GM19468 (cell line): ENCODE results near the gene MOCS2.
"Not testable (repeated sequence)": the region's sequence is repeated elsewhere in the genome, so short reads cannot be mapped to it uniquely, and the experiment has no call there.

Experiments
- ATAC-seq: cut with Tn5 transposase; IDR thresholded peaks from one replicate; pipeline ENCODE4 v1.9.1; 2021; ENCODE audit warnings: mild to moderate bottlenecking, moderate library complexity, moderate number of reproducible peaks; ENCODE audit not compliant: unreplicated experiment; ENCODE audit errors: extremely low read depth

The MOCS2 gene, protein sequence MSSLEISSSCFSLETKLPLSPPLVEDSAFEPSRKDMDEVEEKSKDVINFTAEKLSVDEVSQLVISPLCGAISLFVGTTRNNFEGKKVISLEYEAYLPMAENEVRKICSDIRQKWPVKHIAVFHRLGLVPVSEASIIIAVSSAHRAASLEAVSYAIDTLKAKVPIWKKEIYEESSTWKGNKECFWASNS

DNA sequence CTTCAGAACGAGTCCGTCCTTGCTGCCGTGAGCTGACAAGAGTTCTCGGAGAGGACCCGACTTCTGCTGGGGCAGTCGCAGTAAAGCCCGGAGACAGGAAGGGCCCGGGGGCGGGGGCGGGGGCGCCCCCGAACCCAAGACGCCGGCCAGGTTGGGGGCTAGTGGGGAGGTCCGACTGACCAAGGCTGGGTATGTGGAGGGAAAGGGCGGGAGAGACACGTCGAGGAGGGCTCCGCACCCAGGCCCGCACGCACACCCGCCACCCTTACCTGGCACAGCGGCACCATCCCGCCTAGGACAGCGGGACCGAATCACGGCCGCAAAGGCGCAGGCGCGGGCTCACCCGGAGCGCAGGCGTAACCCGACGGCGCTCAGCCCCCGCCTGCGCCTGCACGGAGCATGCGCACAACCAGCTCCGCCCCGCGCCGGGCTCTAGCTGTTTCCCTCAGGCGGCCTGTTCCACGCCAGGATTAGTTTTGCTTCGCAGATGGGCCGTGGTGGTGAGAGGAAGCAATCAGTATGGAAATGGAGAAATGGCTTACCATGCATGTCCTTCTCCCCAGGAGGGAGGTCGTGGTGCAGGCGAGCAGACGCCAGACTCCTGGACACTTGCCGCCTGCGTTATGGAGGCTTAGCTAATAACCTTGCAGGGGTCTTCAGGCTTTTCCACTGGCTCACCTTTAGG lies at the start of gene MOCS2:
MOCS2 (minus strand) TSS at position 315 of the 685 bp plus-strand sequence. CDS start 2,583 bp downstream, outside the sequence.
- peak; percentile 93 for ATAC-seq

DNA sequence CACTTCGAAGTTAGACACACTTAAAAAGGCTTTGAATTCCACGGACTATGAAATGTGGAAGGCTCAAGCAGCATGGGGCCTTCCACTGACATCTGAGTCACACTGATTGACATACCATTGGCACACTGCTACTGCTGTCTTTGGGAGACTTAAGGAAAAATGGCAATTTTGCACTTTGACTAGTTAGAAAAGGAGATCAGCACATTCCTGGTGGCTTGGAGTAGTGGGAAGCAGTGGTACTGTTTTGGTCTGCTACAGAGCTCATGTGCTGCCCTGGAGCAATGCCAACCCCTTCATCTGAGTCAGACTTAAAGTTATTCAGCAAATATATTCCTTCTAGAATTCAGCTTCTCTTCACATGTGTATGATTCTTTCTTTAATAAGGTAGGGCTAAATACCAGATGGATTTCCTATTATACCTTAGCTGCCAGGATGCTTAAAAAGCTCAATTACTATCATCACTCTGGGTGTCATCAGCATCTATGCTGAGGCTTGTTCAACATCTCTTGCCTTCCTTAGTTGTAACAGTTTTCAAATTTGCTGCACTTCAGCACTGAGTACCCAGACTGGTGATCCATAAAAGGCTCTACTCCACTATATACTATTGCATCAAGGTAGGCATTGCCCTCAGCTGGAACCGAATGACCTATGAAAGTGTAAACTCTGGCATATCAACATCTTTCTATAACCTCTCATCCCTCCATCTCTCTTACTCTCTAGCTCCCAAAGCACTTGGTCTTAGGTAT lies 42.3 kb upstream of the MOCS2 start:
- no peak for ATAC-seq

DNA sequence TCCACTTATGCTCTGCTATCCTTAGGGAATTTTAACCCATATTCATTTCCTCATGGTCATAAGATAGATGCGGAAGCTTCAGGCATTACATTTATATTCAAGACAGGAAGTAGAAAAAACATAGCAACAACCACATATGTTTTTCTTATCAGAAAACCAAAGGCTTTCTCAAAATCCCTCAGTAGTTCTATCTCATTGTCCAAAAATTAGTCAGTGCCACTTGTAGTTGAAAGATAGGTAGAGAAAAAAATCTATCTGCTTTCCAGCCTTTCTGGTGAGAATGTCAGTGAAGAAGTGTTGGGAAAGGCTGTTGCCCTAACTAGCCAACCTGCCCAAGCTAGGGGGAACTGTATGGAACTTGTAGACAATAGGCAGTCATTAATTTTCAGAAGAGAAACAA lies 23.5 kb upstream of the MOCS2 start:
- no peak for ATAC-seq

DNA sequence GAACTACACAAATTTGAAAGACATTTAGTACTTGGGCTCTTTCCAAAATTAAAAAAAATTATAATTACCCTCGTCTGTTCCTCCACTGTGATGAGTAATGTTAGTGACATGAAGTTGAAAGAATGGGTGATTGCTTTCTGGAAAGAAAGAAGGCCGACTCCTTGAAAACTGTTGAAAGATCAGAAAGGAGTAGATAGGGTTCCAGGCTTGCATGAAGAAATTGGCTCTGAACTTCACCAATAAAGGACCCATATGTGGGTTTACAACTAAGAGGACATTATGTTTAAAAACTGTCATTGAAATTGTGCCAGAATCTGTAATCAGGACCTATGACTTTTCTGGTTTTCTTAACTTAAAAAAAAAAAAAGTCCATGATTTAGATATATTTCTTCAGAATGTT lies 20.7 kb upstream of the MOCS2 start:
- ATAC-seq = no peak

DNA sequence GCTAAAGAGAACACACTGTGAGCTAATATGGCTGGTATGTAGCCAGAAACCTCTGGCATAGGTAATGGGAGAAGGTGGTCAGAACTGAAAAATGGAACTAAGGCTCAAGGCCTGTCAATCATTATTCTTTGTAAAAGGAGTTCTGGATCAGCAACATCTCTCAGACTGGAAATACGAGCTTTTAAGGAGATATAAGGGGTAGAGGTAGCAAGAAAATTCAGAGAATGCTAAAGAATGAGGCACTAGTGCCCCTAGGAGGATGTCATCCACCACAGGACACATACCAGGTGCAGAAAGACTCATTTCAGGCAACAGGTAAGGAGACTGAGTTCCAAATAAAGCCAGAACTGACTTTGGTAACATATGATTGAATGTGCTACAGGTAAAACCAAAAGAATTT lies 18.9 kb upstream of the MOCS2 start:
- no peak for ATAC-seq

DNA sequence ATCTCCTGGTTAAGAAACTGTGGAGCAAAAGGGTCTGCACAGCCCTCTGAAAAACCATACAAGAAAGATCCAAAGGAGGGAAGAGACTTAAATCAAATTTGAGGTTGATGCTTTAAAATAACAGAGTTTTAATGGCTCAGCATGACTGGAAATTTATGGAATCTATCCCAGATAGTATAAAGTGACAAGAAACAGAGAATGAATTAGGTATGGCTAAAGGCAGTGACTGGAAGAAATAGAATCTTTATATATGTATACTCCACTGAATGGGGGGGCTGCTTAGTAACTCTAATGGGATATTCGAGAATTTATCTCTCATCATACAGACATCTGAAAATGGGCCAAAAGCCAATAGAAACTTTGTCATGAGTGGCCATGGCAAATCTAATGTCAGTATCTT lies 17.6 kb upstream of the MOCS2 start:
- no peak for ATAC-seq

DNA sequence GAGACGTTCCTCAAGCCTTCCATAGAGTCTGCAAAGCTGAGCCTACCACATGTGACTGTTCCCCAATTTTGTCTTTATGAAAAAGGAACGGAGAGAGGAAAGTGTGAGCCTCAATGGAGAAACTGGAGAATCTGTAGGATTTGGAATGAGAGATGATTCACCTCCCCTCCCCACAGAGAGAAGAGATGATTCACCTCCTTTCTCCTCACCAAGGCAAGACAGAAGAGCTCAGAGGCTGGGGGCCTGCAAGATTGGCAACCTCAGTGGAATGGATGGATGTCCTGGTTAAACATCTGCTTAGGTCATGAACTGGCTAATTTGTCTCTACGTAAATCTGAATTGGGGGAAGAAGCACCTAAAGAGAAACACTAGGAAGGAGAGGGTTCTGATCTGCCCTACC lies 17.0 kb upstream of the MOCS2 start:
- ATAC-seq = no peak

DNA sequence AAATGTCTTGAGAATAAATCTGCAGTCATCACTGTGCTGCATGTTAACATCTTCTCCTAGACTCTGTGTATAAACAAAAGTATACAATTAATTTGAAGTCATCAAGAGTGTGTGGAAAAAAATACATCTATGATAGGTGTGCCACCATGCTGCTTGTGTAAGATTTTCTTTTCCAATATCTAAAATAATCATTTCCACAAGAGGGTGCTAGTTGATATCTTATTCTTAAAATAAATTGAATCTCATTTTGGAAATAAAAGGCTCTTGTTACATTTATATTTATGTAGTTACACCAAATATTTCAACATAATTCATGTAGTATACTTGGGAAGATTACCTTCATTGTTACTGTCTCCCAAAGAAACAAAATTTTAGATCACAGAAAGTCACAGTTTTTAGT lies 14.1 kb upstream of the MOCS2 start:
- ATAC-seq = no peak

DNA sequence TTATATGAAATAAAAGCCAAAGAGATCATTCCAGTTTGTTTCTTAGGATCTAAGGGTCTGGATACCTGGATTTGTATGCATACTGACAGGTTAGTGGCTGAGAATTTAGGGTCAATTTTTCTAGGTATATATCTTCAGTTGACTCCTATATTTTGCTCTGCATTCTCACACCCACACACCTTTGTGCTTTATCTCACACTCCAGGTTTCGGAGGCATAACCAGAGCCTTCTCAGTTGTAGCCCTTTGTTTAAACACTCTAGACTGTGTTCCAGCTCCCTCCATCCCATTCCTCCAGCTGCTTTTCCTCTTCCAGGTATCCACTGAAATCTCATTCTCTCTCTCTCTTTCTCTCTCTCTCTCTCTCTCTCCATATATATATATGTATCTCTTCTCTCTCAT lies 10.6 kb upstream of the MOCS2 start:
- no peak for ATAC-seq

DNA sequence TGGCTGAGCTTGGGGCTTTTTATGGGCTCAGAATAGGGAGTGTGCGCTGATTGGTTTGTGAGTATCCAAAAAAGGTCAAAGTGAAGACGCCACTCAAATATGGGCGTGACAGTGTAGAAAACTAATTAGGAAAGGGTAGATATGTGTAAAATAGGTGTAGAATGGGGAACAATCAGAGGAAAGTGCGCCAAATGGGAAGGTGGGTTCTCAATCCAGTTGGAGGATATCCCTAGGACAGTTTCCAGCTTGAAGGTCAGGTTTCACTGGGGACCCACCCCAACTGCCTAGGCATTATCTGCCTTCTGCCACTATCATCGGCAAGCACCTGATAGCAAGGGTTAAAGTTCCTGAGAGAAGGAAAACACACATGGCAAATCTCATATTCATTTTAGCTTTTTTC lies 9.3 kb upstream of the MOCS2 start:
- no peak for ATAC-seq

DNA sequence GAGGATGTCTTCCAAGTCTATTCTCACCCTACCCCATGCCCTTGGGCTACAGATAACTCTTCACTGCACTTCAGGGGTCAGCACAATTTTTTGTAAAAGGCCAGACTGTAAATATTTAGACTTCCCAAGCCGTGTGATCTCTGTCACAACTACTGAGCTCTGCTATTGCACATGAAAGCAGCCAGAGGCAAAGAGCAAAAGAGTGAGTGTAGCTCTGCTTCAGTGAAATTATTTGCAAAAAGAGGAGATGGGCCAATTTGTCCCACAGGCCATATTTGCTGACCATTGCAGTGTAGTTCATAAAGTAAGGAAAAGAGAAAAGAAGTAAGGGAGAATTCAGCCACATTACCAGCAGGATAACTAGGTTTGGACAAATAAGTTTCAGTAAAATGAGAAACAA lies 7.0 kb upstream of the MOCS2 start:
- no peak for ATAC-seq

DNA sequence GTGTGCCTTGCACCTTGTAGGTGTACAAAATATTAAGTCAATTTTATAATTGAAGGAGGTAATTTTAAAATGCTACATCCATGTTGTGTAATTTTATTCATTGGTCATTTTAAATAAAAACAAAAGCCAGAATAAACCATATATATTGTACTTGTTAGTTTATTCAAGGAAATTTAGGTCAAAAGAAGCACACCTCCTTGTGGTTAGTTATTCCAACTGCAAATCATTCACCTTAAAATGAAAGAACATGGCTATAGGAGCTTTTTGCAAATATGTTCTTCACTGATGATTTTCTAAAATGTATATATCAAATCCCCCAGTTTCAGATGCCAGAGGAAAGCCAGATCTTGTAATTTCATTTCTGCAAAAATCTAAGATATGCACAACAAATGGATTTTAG lies 5.4 kb upstream of the MOCS2 start:
- ATAC-seq = no peak

DNA sequence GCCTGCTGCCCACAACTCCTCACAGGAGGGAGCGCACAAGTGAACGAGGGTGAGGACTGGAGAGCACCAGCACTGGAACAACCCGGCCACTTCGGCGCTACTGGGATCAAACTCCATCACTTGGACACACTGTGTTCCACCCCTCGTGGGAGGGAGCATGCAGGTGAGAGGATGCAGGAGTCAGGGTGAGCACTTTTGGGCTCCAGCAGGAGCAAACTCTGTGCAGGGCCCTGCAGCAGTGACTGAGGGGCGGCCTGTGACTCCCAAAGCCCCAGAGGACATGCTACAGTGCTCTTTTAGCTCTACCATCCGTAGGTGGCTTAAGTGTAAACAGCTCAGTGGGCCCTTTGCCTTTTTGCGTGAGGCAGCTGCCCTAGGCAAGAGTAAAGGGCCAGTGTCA lies 4.4 kb upstream of the MOCS2 start:
- ATAC-seq = no peak

DNA sequence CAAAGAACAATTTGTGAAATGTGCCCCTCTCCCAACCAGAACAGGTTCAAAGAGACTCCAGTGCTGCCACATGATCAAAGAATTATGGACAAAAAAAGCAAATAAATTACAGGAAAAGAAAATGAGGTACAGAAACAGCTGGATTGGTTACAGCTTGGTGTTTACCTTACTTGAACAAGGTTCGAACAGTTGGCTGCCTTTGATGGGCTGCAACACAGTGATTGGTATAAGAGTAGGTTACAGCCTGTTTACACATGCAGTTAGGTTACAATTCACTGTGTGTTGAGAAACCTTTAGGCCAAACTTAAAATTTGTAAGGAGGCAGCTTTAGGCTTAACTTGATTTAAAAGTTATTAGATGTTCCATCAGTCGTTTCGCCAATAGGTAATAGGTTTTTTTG lies 3.4 kb upstream of the MOCS2 start:
- ATAC-seq = no peak

DNA sequence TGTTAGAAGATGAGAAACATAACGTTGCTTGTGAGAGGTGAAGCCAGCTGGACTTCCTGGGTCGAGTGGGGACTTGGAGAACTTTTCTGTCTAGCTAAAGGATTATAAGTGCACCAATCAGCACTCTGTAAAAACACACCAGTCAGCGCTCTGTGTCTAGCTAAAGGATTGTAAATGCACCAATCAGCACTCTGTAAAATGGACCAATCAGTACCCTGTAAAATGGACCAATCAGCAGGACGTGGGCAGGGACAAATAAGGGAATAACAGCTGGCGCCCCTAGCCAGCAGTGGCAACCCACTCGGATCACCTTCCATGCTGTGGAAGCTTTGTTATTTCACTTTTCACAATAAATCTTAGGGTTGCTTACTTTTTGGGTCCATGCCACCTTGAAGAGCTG lies 2.8 kb upstream of the MOCS2 start:
- not testable (repeated sequence) for ATAC-seq

DNA sequence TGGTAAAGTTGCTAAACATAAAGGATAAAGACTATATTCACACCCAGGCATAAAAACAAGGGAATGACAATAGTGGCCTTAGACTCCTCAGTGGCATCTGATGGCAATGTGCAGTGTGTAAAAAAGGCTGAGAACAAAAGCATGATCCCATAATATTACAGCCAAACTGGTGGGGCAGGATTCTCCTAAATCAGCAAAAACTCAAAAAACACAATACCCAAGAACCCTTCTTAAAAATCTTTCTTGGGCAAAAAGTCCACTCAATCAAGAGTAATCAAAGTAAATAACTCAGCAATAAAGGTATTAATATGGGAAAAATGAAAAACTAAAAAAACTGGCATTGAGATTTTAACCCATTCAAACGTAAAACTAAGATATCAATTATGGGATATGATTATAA lies 1.6 kb upstream of the MOCS2 start:
- ATAC-seq = no peak

DNA sequence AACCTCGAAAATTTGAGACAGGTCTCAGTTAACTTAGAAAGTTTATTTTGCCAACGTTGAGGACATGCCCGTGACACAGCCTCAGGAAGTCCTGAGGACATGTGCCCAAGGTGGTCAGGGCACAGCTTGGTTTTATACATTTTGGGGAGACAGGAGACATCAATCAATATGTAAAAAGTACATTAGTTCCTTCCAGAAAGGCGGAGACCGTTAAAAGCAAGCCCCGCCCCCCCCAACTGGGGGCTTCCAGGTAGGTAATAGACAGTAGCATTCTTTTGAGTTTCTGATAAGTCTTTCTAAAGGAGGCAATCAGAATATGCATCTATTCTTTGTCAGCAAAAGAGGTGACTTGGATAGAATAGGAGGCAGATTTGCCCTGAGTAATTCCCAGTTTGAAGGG lies 599 bp upstream of the MOCS2 start:
- ATAC-seq = no peak

DNA sequence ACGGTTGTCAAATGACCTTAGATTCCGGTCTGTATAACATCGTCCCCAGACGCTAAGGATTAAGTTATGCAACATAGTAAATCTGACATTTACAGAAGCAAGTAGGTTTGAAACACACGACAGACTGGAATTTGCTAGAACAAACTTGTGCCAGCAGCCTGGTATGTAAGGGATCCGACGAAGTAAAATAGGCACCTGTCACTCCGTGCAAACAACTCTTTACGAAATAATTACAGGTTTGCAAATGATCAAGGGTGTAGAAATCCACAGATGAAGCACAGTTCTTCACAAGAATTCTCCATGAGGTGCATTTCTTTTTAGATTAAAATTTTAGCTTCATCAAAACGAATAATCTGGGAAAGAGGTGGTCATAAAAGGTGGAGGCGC lies 508 bp downstream of the MOCS2 start:
- ATAC-seq = no peak

DNA sequence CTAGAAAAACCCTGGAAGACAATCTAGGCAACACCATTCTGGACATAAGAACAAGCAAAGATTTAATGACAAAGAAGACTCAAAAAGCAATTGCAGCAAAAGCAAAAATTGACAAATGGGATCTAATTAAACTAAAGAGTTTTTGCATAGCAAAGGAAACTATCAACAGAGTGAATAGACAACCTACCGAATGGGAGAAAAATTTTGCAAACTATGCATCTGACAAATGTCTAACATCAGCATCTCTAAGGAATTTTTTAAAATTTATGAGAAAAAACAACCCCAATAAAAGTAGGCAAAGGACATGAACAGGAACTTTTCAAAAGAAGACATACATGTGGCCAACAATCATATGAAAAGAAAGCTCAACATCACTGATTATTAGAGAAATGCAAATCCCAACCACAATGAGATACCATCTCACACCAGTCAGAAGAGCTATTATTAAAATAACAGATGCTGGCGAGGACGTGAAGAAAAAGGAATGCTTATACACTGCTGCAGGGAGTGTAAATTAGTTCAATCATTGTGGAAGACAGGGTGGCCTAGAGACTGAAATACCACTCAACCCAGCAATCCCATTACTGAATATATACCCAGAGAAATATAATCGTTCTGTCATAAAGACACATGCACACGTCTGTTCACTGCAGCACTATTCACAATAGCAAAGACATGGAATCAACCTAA lies 3.8 kb downstream of the MOCS2 start:
- no peak for ATAC-seq

DNA sequence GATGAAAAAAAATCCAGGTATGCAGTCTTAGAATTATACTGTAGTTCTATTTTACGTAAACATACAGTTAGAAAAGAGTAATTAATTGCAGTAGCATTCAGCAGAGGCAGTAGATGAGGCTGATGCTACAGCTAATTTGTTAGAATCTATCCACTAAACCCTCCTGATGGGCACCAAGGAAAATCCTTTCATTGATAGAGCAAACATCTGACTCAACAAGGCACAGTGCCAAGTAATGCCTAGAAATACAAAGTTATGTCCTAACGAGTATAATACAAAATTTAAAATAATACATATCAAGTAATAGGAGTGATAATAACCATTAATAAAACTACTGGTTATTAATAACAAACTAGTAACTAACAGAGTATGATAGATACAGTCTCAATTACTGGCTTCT lies 9.0 kb downstream of the MOCS2 start:
- ATAC-seq = no peak

DNA sequence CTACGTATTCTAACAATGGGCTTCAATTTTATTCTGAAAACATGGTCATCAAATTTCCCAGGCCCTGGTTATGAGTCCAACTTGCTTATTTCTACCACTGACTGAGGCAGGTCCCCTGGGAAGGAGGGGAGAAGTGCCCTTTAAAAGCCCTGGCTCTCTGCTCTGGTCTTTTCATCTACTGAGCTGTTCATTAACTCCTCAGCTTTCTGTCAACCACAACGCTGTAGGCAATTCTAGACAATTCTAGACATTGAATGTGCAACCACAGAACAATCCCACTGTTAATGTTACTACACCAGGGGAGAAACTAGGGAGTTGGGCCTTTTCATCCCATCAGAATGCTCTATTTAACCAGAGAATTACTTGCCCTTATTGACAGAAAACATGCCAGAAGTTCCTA lies 10.0 kb downstream of the MOCS2 start:
- no peak for ATAC-seq
